Neural cell (in vitro differentiated cells): ENCODE data around the gene MAP4K2. TPM values are rescaled to one million over a fixed set of nuclear protein-coding genes. Genes with fewer than 3 reads are reported as not detected.

Experiments used
- H2AFZ ChIP-seq: fragments of 200-600, 300-800 bp; sonication (generic), shearing (Covaris generic); 2 replicates; pipeline ENCODE4 v1.6.0; 2014; ENCODE audit warnings: low read depth, mild to moderate bottlenecking, antibody characterized with exemption, low read length, moderate library complexity
- H3F3A ChIP-seq: fragments of 200-600 bp; shearing (Covaris generic); 2 replicates; pipeline ENCODE4 v1.6.1; 2016; ENCODE audit warnings: mild to moderate bottlenecking, moderate library complexity, mixed read lengths, antibody characterized with exemption, low read length; ENCODE audit not compliant: insufficient read depth, poor library complexity, severe bottlenecking
- H3K27ac ChIP-seq: fragments of 200-600, 300-800 bp; sonication (generic), shearing (Covaris generic); 2 replicates; pipeline ENCODE4 v1.5.1; 2014; ENCODE audit warnings: mild to moderate bottlenecking, low read length, moderate library complexity
- H3K27me3 ChIP-seq: fragments of 300-800, 200-600 bp; sonication (generic), shearing (Covaris generic); 2 replicates; pipeline ENCODE4 v1.6.0; 2014; ENCODE audit warnings: mild to moderate bottlenecking, low read depth, low read length, moderate library complexity; ENCODE audit not compliant: insufficient read depth
- H3K36me3 ChIP-seq: fragments of 300-800, 200-600 bp; sonication (generic), shearing (Covaris generic); 2 replicates; pipeline ENCODE4 v1.5.1; 2014; ENCODE audit warnings: mild to moderate bottlenecking, antibody characterized with exemption, low read length, moderate library complexity; ENCODE audit not compliant: insufficient read depth
- H3K4me2 ChIP-seq: fragments of 300-800, 200-600 bp; sonication (generic), shearing (Covaris generic); 2 replicates; pipeline ENCODE4 v1.6.0; 2014; ENCODE audit warnings: mild to moderate bottlenecking, low read length
- H3K4me3 ChIP-seq: fragments of 300-800, 200-600 bp; sonication (generic), shearing (Covaris generic); 2 replicates; pipeline ENCODE4 v1.5.1; 2014; ENCODE audit warnings: mild to moderate bottlenecking, low read length, moderate library complexity
- H3K79me2 ChIP-seq: fragments of 200-600 bp; shearing (Covaris generic); replicated peaks from 2 replicates; pipeline ENCODE4 v1.6.0; 2014; ENCODE audit warnings: mild to moderate bottlenecking, low read length, moderate library complexity; ENCODE audit not compliant: insufficient read depth
- H3K9ac ChIP-seq: fragments of 300-800, 200-600 bp; sonication (generic), shearing (Covaris generic); 2 replicates; pipeline ENCODE4 v1.6.1; 2016; ENCODE audit warnings: mild to moderate bottlenecking, low read length, mixed read lengths
- H3K9me2 ChIP-seq: fragments of 200-600 bp; shearing (Covaris generic); 2 replicates; pipeline ENCODE4 v1.6.1; 2016; ENCODE audit warnings: mild to moderate bottlenecking, low read length, mixed read lengths; ENCODE audit not compliant: insufficient read depth
- H3K9me3 ChIP-seq: fragments of 200-600, 300-800 bp; sonication (generic), shearing (Covaris generic); 2 replicates; pipeline ENCODE4 v1.6.1; 2016; ENCODE audit warnings: mild to moderate bottlenecking, mixed run types, low read length, moderate library complexity, mixed read lengths
- H4K20me1 ChIP-seq: fragments of 200-600 bp; shearing (Covaris generic); 2 replicates; pipeline ENCODE4 v1.6.1; 2016; ENCODE audit warnings: mild to moderate bottlenecking, mixed run types; ENCODE audit not compliant: insufficient read depth
- CTCF ChIP-seq: fragments of 450-650 bp; IDR thresholded peaks from 2 replicates; pipeline ENCODE4 v1.5.1; 2014; ENCODE audit warnings: antibody characterized with exemption, mild to moderate bottlenecking, moderate library complexity; ENCODE audit not compliant: poor library complexity, severe bottlenecking
- EP300 ChIP-seq: fragments of 450-650 bp; conservative IDR thresholded peaks from 2 replicates; pipeline ENCODE4 v1.6.1; 2014; ENCODE audit warnings: antibody characterized with exemption, mild to moderate bottlenecking, moderate library complexity; ENCODE audit not compliant: poor library complexity, severe bottlenecking
- EZH2 ChIP-seq: fragments of 200-600, 300-800 bp; shearing (Covaris generic), sonication (generic); IDR thresholded peaks from 2 replicates; pipeline ENCODE4 v1.6.1; 2014; ENCODE audit warnings: antibody characterized with exemption, low read length, borderline replicate concordance, mild to moderate bottlenecking; ENCODE audit not compliant: insufficient read depth, poor library complexity, severe bottlenecking
- MXI1 ChIP-seq: fragments of 450-650 bp; conservative IDR thresholded peaks from 2 replicates; pipeline ENCODE4 v1.6.1; 2014; ENCODE audit warnings: antibody characterized with exemption, mild to moderate bottlenecking; ENCODE audit not compliant: poor library complexity, severe bottlenecking
- POLR2AphosphoS5 ChIP-seq: IDR thresholded peaks from 2 replicates; pipeline ENCODE4 v1.6.1; 2012
- RAD21 ChIP-seq: fragments of 450-650 bp; conservative IDR thresholded peaks from 2 replicates; pipeline ENCODE4 v1.6.1; 2014; ENCODE audit warnings: antibody characterized with exemption, mild to moderate bottlenecking, moderate library complexity
- REST ChIP-seq: IDR thresholded peaks from 2 replicates; pipeline ENCODE4 v1.6.1; 2012; ENCODE audit warnings: borderline replicate concordance
- SMC3 ChIP-seq: fragments of 450-650 bp; conservative IDR thresholded peaks from 2 replicates; pipeline ENCODE4 v1.6.1; 2014; ENCODE audit warnings: antibody characterized with exemption, mild to moderate bottlenecking, moderate library complexity; ENCODE audit not compliant: poor library complexity
- TAF1 ChIP-seq: IDR thresholded peaks from 2 replicates; pipeline ENCODE4 v1.6.1; 2012; ENCODE audit warnings: low read depth
- polyA plus RNA-seq: library from polyadenylated mRNA; depleted of rRNA; stranded (reverse); fragments of >200 nt; gene quantifications from 2 replicates; pipeline ENCODE4 v1.2.3, GENCODE V29; 2014

The MAP4K2 gene
- polyA plus RNA-seq, 1 donor from 2014 or later, result 12.4 TPM

DNA sequence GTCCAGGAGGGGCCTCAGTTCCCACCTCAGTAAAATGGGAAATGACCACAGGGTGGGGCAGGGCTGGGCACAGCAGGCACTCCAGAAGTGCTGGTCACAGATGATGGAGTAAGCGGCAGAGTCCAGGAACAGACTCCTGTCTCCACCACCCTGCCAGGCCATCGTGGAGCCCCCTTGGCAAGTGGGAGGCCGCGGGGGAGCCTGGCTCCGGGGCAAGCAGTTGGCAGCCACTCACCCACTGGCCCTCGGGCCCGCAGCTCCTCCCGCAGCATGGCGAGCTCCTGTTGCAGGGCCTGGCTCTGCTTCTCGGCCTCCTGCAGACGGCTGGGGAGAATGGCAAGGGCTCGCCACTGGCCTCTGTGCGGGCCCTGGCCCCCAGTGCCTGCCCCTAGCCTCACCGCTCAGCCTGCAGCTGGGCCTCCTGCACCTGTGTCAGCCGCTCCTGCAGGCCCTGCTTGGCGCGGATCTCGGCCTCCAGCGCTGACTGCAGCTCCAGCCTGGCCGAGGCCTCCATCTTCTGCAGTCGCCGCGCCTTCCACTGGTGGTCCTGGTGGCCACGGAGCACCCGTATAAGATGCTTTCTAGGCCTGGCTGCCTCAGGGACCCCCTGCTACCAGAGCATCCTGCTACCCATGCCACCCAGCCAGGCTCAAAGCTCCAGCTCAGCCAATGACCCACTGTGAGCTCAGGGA lies 31.2 kb upstream of the MAP4K2 start:
- TF ChIP-seq TAF1 (no peak), REST (no peak), RAD21 (no peak), EP300 (no peak), EZH2 (no peak), MXI1 (no peak), POLR2AphosphoS5 (no peak), SMC3 (no peak)
- Histone ChIP-seq H3K9ac (no peak overlapping the region), H3K9me3 (no peaks in the 10 kb centered on the region), H3K36me3 (no peaks in the 10 kb centered on the region), H3K27me3 (no peaks in the 10 kb centered on the region), H3K27ac (no peak overlapping the region), H2AFZ (no peak overlapping the region), H4K20me1 (no peaks in the 10 kb centered on the region), H3K9me2 (no peaks in the 10 kb centered on the region), H3K79me2 (no peaks in the 10 kb centered on the region), H3F3A (no peaks in the 10 kb centered on the region), H3K4me3 (no peak overlapping the region), H3K4me2 (no peak overlapping the region)

GRCh38 chr11:64833509-64833908 lies 30.5 kb upstream of the MAP4K2 start:
- no peak overlapping the region for H3K9ac ChIP-seq
- no peaks in the 10 kb centered on the region for H4K20me1 ChIP-seq
- no peaks in the 10 kb centered on the region for H3F3A ChIP-seq

More at GRCh38 chr11:64833509-64833908, 30.5 kb upstream of the MAP4K2 start:
- H3K9me2 ChIP-seq, result no peaks in the 10 kb centered on the region
- H3K36me3 ChIP-seq, result no peaks in the 10 kb centered on the region
- no peak for TF ChIP-seq EP300
- no peak for TF ChIP-seq EZH2
- TF ChIP-seq RAD21, result no peak
- no peak for TF ChIP-seq MXI1
- TF ChIP-seq CTCF, result no peak
- TF ChIP-seq POLR2AphosphoS5, result no peak
- TF ChIP-seq TAF1, result no peak
- no peak for TF ChIP-seq SMC3
- TF ChIP-seq REST, result no peak
- no peaks in the 10 kb centered on the region for H3K27me3 ChIP-seq
- H3K4me3 ChIP-seq, result no peak overlapping the region
- no peak overlapping the region for H3K4me2 ChIP-seq
- no peak overlapping the region for H2AFZ ChIP-seq
- no peaks in the 10 kb centered on the region for H3K9me3 ChIP-seq
- no peak overlapping the region for H3K27ac ChIP-seq
- H3K79me2 ChIP-seq, result no peaks in the 10 kb centered on the region
